ENCODE measurements around the gene OSBPL9.
"Not testable (repeated sequence)": the region's sequence is repeated elsewhere in the genome, so short reads cannot be mapped to it uniquely, and the experiment has no call there.

OSBPL9 gene

DNA sequence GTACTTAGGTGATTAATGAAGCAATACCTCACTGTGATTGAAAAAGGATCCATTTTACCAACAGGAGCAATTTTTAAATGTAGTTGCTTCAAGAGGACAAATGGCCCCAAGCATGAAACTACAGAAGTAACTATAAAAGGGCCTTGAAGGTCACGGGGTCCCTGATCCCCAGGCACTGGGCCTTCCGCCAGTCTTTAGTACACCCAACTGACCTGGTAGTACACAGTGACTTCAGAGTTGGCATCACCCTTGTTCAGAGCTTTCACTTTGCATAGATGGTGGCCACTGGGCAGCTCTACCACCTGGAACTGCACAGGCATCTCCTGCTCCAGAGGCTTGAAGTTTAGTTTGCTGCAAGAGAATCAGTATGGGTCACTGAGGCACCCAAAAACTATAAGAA, 177.4 kb downstream of the OSBPL9 start:
- no peak for DNase-seq

DNA sequence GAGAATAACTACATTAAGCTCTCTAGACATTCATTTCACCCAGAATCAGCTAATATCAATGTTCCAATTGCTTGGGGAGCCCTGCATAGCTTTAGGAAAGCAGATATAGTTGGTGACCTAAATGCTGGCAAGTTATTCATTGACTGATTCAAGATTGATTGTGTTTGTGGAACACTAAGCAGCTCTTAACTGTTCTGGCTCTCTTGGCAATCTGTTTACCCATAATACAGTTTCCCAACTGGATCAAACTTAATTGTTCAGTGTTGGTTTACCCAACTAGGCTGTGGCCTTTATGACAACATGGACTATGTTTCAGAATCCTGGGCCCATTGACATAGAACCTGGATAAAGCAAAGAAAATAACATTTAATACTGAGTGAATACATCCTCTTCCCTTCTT, 178.0 kb downstream of the OSBPL9 start:
- DNase-seq: no peak

GRCh38 chr1:51799372-51799771, 182.5 kb downstream of the OSBPL9 start:
- no peak for DNase-seq

DNA sequence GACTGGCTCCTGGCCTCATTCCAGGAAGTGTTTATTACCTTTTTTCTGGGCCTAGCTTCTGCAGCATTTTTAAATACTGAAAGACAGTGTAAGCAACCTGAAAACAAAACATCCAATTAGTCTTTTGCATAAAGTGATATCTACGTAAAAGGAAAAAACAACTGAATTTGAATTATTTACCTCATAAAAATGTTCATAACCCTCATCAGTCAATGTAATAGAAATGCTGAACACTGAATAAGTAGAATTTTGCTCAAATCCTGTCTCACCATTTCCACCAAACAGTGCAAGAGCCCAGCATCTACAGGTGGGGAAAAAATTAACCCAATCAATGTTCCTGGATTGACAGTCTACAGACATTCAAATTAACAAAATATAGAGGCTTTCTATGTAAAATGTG, 197.6 kb downstream of the OSBPL9 start:
- no peak for DNase-seq

DNA sequence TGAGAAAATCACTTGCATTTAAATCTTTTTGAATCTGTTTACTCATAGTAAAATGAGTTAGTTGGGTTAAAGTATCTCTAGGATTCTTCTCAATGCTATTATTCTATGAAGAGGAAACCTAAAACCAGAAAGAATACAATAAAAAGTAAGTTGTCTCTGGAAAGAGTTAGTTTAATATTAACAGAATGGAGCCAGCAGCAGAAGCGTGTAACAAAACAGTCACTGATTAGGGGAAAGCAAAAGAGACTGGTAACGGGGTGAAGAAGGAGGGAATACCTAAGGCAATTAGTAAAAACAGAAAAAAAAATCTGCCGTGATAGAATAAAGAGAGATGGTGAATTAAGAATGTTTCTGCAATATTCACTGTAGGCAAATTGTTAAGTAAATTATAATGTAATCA, 201.6 kb downstream of the OSBPL9 start:
- DNase-seq: no peak

GRCh38 chr1:51819021-51819420, 202.1 kb downstream of the OSBPL9 start:
- not testable (repeated sequence) for DNase-seq

- DNase-seq: no peak
Measured at GRCh38 chr1:51819810-51820209, 202.9 kb downstream of the OSBPL9 start.

GRCh38 chr1:51829058-51829457, 212.2 kb downstream of the OSBPL9 start:
- DNase-seq: no peak

GRCh38 chr1:51833700-51834099, 216.8 kb downstream of the OSBPL9 start:
- no peak for DNase-seq

DNA sequence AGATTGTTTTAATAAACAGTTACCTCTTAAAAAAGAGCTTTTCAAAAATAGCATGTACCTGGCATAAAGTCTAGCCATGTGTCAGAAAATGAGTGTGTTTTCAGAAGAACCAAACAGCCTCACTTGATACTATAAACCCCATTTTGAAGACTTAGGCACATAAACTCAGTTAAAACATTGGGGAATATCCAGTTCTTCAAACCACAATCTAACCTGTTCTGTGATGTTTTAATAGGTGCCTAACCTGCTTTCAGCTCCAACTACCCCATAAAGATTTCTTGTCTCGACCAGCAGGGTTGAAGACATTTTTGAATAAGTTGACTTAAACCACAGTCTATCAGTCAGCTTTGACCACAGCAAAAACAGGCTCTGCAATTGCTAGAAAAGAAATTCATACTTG, 220.4 kb downstream of the OSBPL9 start:
- no peak for DNase-seq

Data from NCI-H446 (cell line).